Transverse colon (tissue), 4 donors: ENCODE results near the gene ALG6. TPM values are rescaled to one million over a fixed set of nuclear protein-coding genes. Genes with fewer than 3 reads are reported as not detected.
A peak's percentile ranks its signal among the peaks of the same experiment; 100 is the strongest.

Source experiments
- DNase-seq: peaks from one replicate; pipeline ENCODE4 v3.0.0-alpha.2; 2019
- H3K27ac ChIP-seq, 4 donors: fragments of 200-600 bp; sonication (generic); 2 replicates each; pipeline ENCODE4 v1.5.1; 2016 to 2018; ENCODE audit warnings: inconsistent platforms in 4 of 4
- H3K27me3 ChIP-seq: fragments of 200-600 bp; sonication (generic); 2 replicates; pipeline ENCODE4 v1.5.1; 2017; ENCODE audit warnings: inconsistent platforms
- H3K36me3 ChIP-seq, 4 donors: fragments of 200-600 bp; sonication (generic); 2 replicates each; pipeline ENCODE4 v1.5.1; 2017 to 2019; ENCODE audit warnings: inconsistent platforms in 4 of 4
- H3K4me1 ChIP-seq, 4 donors: fragments of 200-600 bp; sonication (generic); 2 replicates each; pipeline ENCODE4 v1.5.1; 2017 to 2020; ENCODE audit warnings: inconsistent platforms in 4 of 4
- H3K4me3 ChIP-seq, 4 donors: fragments of 200-600 bp; sonication (generic); 1 replicate in 1 of 4; 2 replicates in 3 of 4; pipeline versions ENCODE4 v1.5.1 to v1.6.1; 2017 to 2019; ENCODE audit warnings: inconsistent platforms in 4 of 4
- H3K9me3 ChIP-seq, 2 donors: fragments of 200-600 bp; sonication (generic); 2 replicates each; pipeline ENCODE4 v1.5.1; 2017 to 2019; ENCODE audit warnings: inconsistent platforms in 2 of 2
- CTCF ChIP-seq, 5 experiments: fragments of 200-600 bp in 3 of 5; fragments of 450-650 bp in 2 of 5; sonication (generic) in 3 of 5; IDR thresholded peaks; 1 replicate in 2 of 5; 2 replicates in 3 of 5; pipeline ENCODE4 v1.5.1; 2016 to 2017; ENCODE audit warnings: antibody characterized with exemption in 5 of 5, inconsistent platforms in 3 of 5, mild to moderate bottlenecking in 2 of 5, moderate library complexity in 1 of 5
- EP300 ChIP-seq: sonication (generic); formaldehyde crosslinking; IDR thresholded peaks from one replicate; pipeline ENCODE4 v1.6.1; 2017; ENCODE audit warnings: antibody characterized with exemption, low read depth
- POLR2A ChIP-seq: fragments of 450-650 bp; IDR thresholded peaks from one replicate; pipeline ENCODE4 v1.6.1; 2016; ENCODE audit warnings: antibody characterized with exemption, mild to moderate bottlenecking, moderate library complexity
- POLR2AphosphoS5 ChIP-seq, 3 donors: sonication (generic); formaldehyde crosslinking; IDR thresholded peaks; one replicate each; pipeline ENCODE4 v1.6.1; 2016; ENCODE audit warnings: antibody characterized with exemption in 3 of 3
- WGBS, 2 donors: methylation state at CpG; one replicate each; pipeline ENCODE4 v1.1.5; 2018; ENCODE audit warnings: low coverage in 1 of 2; 5-methylcytosine and 5-hydroxymethylcytosine counted together
- in situ Hi-C, 4 donors: fragments of 200-750 bp; cut with MboI; loops; one replicate each; pipeline versions ENCODE4 v1.15.0 to v1.15.1; 2017; ENCODE audit warnings: low sequenced_read_pairs in 3 of 4, low pct_ligation_motif_present in 1 of 4, low pct_unique_long_range_greater_than_20kb in 1 of 4
- intact Hi-C: fragments of 100-400 bp; cut with DNase I; formaldehyde crosslinking; loops from one replicate; pipeline ENCODE4 v1.15.1; 2023; ENCODE audit warnings: low total_unique reads
- small RNA-seq, 4 donors: library from RNA; depleted of rRNA; stranded (forward); fragments of <200 nt; gene quantifications; one replicate each; pipeline ENCODE3, GENCODE V24; 2016
- total RNA-seq, 4 donors: library from RNA; depleted of rRNA; stranded (reverse); fragments of >200 nt; gene quantifications; one replicate each; pipeline ENCODE4 v1.1.0, GENCODE V29; 2016

ALG6 gene
- total RNA-seq, 4 donors from 2014 or later = 0.60 to 20.0 (median 9.3) TPM

- WGBS, 2 donors = 40 to 42% methylated on average over 8 of the region's 8 CpGs
- TF ChIP-seq POLR2A (no peak), POLR2AphosphoS5 (IDR thresholded peaks at IDR 0.05) (peak in 1 of 3 donors; percentile 25), CTCF (IDR thresholded peaks at IDR 0.05) (no peak), EP300 (no peak)
- Histone ChIP-seq H3K27me3 (no peaks in the 10 kb centered on the region), H3K36me3 (no peaks in the 10 kb centered on the region), H3K27ac (no peak overlapping the region), H3K9me3 (no peaks in the 10 kb centered on the region), H3K4me1 (peaks cover 0 to 5% (median 0%) of the 10 kb centered on the region in 4 donors), H3K4me3 (no peak overlapping the region)
- intact Hi-C loops (no loop called here), in situ Hi-C loops (no loop called here)
- no peak for DNase-seq
Measured at GRCh38 chr1:63487336-63488065, 120.1 kb downstream of the ALG6 start.

Small RNAs within 50 kb of the gene (small RNA-seq; reads per million reads assigned to genes)
- gene MIR6068 = 0 reads per million in 4 donors
- 0 reads per million in 4 donors for gene RF00019

Other genes starting within 250 kb of the ALG6 start
- under 1 TPM in 2 of 4 donors, not detected in 2; 0.32 to 0.68 TPM for gene FOXD3, start 45.1 kb upstream of the ALG6 start, total RNA-seq
- 10 to 100 TPM in 2 of 4 donors, 1 to 10 TPM in 1, under 1 TPM in 1; 0.80 to 12.2 (median 7.1) TPM for gene ITGB3BP, start 155.6 kb downstream of the ALG6 start, total RNA-seq
- gene EFCAB7, start 155.9 kb downstream of the ALG6 start, total RNA-seq = 1 to 10 TPM in 3 of 4 donors, not detected in 1; 3.8 to 6.4 (median 4.2) TPM
- 100 to 1,000 TPM in 2 of 4 donors, 10 to 100 TPM in 2; 45.0 to 144 (median 103) TPM for gene PGM1, start 225.8 kb downstream of the ALG6 start, total RNA-seq